ENCODE measurements around the gene HAAO.

DNA sequence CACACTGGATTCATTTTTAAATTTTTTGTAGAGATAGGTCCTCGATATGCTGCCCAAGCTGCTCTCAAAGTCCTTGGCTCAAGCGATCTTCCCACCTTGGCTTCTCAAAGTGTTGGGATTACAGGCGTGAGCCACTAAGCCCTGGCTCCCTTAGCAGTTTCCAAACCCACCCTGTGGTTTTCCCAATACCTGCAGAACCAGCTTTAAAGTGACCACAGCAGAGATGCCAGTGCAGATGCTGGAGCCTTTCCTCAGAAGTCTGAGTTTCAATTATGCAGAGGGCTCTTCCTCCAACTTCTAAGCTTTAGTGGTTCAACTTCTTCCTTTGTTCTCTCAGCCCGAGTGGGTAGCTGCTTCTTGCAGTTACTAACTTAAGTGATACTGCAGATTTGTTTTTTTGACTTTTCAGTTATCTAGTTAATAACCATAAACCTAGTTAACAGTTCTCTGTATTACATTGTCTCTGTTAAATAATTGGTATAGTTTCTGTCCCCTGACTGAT lies 8.1 kb upstream of the HAAO start:
- TF ChIP-seq TEAD4 (CRISPR knock-in tag; IDR thresholded peaks at IDR 0.05) (no peak), NR3C1 (CRISPR knock-in tag; conservative IDR thresholded peaks at IDR 0.05; ENCODE audit: low read depth) (no peak), SP1 (CRISPR knock-in tag; conservative IDR thresholded peaks at IDR 0.05) (no peak)
- TF ChIP-seq, protein P1, sequence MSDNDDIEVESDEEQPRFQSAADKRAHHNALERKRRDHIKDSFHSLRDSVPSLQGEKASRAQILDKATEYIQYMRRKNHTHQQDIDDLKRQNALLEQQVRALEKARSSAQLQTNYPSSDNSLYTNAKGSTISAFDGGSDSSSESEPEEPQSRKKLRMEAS (CRISPR knock-in tag; IDR thresholded peaks at IDR 0.05) = no peak
- TF ChIP-seq, protein P2, sequence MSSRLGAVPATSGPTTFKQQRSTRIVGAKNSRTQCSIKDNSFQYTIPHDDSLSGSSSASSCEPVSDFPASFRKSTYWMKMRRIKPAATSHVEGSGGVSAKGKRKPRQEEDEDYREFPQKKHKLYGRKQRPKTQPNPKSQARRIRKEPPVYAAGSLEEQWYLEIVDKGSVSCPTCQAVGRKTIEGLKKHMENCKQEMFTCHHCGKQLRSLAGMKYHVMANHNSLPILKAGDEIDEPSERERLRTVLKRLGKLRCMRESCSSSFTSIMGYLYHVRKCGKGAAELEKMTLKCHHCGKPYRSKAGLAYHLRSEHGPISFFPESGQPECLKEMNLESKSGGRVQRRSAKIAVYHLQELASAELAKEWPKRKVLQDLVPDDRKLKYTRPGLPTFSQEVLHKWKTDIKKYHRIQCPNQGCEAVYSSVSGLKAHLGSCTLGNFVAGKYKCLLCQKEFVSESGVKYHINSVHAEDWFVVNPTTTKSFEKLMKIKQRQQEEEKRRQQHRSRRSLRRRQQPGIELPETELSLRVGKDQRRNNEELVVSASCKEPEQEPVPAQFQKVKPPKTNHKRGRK (CRISPR knock-in tag; IDR thresholded peaks at IDR 0.05; ENCODE audit: borderline replicate concordance) = no peak

Data from WTC11 (cell line).